Hepatocyte (in vitro differentiated cells): ENCODE results near the gene FMN1. TPM values are rescaled to one million over a fixed set of nuclear protein-coding genes. Genes with fewer than 3 reads are reported as not detected.

Experiments
- DNase-seq: peaks from one replicate; pipeline ENCODE4 v3.0.0-alpha.2; 2016; ENCODE audit warnings: low spot score
- H2AFZ ChIP-seq: fragments of 200-600 bp; sonication (generic); 2 replicates; pipeline ENCODE4 v1.6.0; 2016; ENCODE audit warnings: antibody characterized with exemption, mild to moderate bottlenecking
- H3K27ac ChIP-seq: fragments of 200-600 bp; sonication (generic); 2 replicates; pipeline ENCODE4 v1.5.1; 2016; ENCODE audit warnings: mild to moderate bottlenecking
- H3K27me3 ChIP-seq: fragments of 200-600 bp; sonication (generic); 2 replicates; pipeline ENCODE4 v1.6.1; 2016
- H3K36me3 ChIP-seq: fragments of 200-600 bp; sonication (generic); replicated peaks from 2 replicates; pipeline ENCODE4 v1.5.1; 2016; ENCODE audit warnings: low read depth; ENCODE audit not compliant: insufficient read depth
- H3K4me1 ChIP-seq: fragments of 200-600 bp; sonication (generic); 2 replicates; pipeline ENCODE4 v1.5.1; 2016; ENCODE audit warnings: mild to moderate bottlenecking, moderate library complexity; ENCODE audit not compliant: insufficient read depth
- H3K4me2 ChIP-seq: fragments of 200-600 bp; sonication (generic); 2 replicates; pipeline ENCODE4 v1.6.0; 2016
- H3K4me3 ChIP-seq: fragments of 200-600 bp; sonication (generic); 2 replicates; pipeline ENCODE4 v1.5.1; 2016; ENCODE audit warnings: mild to moderate bottlenecking
- H3K79me2 ChIP-seq: fragments of 200-600 bp; sonication (generic); 2 replicates; pipeline ENCODE4 v1.6.0; 2017; ENCODE audit warnings: mild to moderate bottlenecking
- H3K9me2 ChIP-seq: fragments of 200-600 bp; sonication (generic); replicated peaks from 2 replicates; pipeline ENCODE4 v1.6.0; 2017; ENCODE audit warnings: mild to moderate bottlenecking; ENCODE audit not compliant: insufficient read depth
- H3K9me3 ChIP-seq: fragments of 200-600 bp; sonication (generic); 2 replicates; pipeline ENCODE4 v1.5.1; 2016; ENCODE audit warnings: low read depth, mild to moderate bottlenecking
- H4K20me1 ChIP-seq: fragments of 200-600 bp; sonication (generic); 2 replicates; pipeline ENCODE4 v1.6.0; 2016; ENCODE audit warnings: mild to moderate bottlenecking; ENCODE audit not compliant: insufficient read depth, poor library complexity, severe bottlenecking
- EZH2 ChIP-seq: fragments of 200-600 bp; sonication (generic); IDR thresholded peaks from 2 replicates; pipeline ENCODE4 v1.6.1; 2016; ENCODE audit warnings: antibody characterized with exemption, mild to moderate bottlenecking, borderline replicate concordance
- EZH2phosphoT487 ChIP-seq: fragments of 200-600 bp; sonication (generic); IDR thresholded peaks from one replicate; pipeline ENCODE4 v1.6.1; 2018; ENCODE audit warnings: antibody characterized with exemption, mild to moderate bottlenecking, low read depth, moderate library complexity; ENCODE audit not compliant: unreplicated experiment, severe bottlenecking
- WGBS: methylation state at CpG from one replicate; pipeline ENCODE4 v1.1.6; 2016; ENCODE audit warnings: low lambda C conversion rate; ENCODE audit errors: missing lambda C conversion rate; 5-methylcytosine and 5-hydroxymethylcytosine counted together
- polyA plus RNA-seq: library from polyadenylated mRNA; unstranded; fragments of >200 nt; fragmentation: Nextera tagmentation; extraction: Ambion mirVana; gene quantifications from 2 replicates; pipeline ENCODE4 v1.2.1, GENCODE V29; 2016
- total RNA-seq: library from RNA; depleted of rRNA; stranded (reverse); fragments of >200 nt; gene quantifications from 2 replicates; pipeline ENCODE4 v1.2.3, GENCODE V29; 2014
- TF ChIP-seq, protein P1 (sequence below): fragments of 200-600 bp; sonication (generic); IDR thresholded peaks from 2 replicates; pipeline ENCODE4 v1.5.1; 2016; ENCODE audit warnings: antibody characterized with exemption, mild to moderate bottlenecking; ENCODE audit not compliant: poor library complexity

Gene FMN1
- total and polyA plus RNA-seq, 2 experiments from 2014 or later, result 0.07 to 0.70 TPM

DNA sequence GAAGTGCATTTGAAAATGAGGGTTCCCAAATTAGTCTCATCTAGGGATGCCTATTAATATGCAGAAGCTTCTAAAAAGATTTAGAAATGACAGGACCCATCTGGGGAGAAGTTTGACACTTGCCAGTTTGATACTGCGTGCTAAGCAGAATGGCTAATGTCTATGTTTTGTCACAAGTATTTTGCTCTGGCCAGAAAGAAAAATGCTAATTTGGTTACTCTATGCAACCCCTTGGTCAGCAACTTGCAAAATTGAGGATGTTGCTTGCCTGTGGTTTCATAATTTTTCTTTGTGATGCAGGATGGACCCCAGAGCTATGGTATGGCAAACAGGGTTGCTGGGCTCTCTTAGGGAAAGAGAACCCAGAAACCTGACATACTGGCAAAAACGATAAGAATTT lies 148.2 kb downstream of the FMN1 start:
- no peaks in the 10 kb centered on the region for H3K4me1 ChIP-seq
- WGBS, result 88% methylated on average over 2 of the region's 2 CpGs
- no peak overlapping the region for H3K4me2 ChIP-seq
- H3K79me2 ChIP-seq, result no peaks in the 10 kb centered on the region
- no peaks in the 10 kb centered on the region for H3K9me2 ChIP-seq
- TF ChIP-seq EZH2phosphoT487 (no peak), EZH2 (no peak)
- TF ChIP-seq, protein P1, sequence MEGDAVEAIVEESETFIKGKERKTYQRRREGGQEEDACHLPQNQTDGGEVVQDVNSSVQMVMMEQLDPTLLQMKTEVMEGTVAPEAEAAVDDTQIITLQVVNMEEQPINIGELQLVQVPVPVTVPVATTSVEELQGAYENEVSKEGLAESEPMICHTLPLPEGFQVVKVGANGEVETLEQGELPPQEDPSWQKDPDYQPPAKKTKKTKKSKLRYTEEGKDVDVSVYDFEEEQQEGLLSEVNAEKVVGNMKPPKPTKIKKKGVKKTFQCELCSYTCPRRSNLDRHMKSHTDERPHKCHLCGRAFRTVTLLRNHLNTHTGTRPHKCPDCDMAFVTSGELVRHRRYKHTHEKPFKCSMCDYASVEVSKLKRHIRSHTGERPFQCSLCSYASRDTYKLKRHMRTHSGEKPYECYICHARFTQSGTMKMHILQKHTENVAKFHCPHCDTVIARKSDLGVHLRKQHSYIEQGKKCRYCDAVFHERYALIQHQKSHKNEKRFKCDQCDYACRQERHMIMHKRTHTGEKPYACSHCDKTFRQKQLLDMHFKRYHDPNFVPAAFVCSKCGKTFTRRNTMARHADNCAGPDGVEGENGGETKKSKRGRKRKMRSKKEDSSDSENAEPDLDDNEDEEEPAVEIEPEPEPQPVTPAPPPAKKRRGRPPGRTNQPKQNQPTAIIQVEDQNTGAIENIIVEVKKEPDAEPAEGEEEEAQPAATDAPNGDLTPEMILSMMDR, result no peak
- H4K20me1 ChIP-seq, result no peaks in the 10 kb centered on the region
- no peaks in the 10 kb centered on the region for H3K36me3 ChIP-seq
- no peaks in the 10 kb centered on the region for H3K27me3 ChIP-seq
- H3K9me3 ChIP-seq, result no peaks in the 10 kb centered on the region
- no peak overlapping the region for H2AFZ ChIP-seq
- no peak overlapping the region for H3K27ac ChIP-seq
- no peak overlapping the region for H3K4me3 ChIP-seq
- no peak for DNase-seq

DNA sequence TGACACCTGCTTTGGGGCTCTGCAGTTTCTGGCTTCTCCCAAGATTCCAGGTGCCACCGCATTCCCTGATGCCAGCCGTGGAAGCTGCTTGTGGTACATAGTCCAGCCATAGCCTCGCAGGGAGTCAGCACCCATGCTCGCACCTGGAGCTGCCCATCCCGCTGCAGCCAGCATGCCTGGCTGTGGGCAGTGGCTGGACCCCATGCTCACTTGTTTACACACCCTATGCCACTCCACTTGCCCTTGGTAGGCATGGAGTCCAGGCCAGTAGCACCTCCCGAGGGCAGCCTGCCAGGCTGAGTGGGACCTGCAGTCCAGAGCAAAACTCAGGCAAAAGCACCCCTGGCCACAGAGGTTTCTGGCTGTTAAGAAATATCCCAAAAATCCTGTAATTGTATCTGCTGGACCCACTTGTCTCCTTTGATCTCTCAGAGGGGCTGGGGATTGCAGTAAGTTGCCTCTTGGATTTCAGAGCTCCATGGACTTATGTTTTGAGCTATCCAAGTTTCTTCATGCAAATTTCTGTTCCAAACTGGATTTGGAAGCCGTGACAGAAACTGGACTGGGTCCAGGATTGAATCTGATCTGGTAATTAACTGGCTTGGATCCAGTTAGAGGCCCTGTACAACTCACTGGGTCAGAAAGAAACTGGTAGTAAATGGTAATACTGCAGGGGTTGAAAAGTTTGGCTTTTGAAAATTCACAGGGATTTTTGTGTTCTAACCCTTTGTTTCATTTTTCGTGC lies 149.3 kb downstream of the FMN1 start:
- TF ChIP-seq EZH2 (no peak), EZH2phosphoT487 (no peak)
- TF ChIP-seq, protein P1, result no peak
- H4K20me1 ChIP-seq, result no peaks in the 10 kb centered on the region
- no peaks in the 10 kb centered on the region for H3K4me1 ChIP-seq
- H3K27ac ChIP-seq, result no peak overlapping the region
- no peaks in the 10 kb centered on the region for H3K9me2 ChIP-seq
- H3K79me2 ChIP-seq, result no peaks in the 10 kb centered on the region
- no peak overlapping the region for H3K4me2 ChIP-seq
- no peak for DNase-seq
- H3K36me3 ChIP-seq, result no peaks in the 10 kb centered on the region
- 83% methylated on average over 8 of the region's 8 CpGs for WGBS
- no peaks in the 10 kb centered on the region for H3K27me3 ChIP-seq
- H3K4me3 ChIP-seq, result no peak overlapping the region
- no peak overlapping the region for H2AFZ ChIP-seq
- no peaks in the 10 kb centered on the region for H3K9me3 ChIP-seq

DNA sequence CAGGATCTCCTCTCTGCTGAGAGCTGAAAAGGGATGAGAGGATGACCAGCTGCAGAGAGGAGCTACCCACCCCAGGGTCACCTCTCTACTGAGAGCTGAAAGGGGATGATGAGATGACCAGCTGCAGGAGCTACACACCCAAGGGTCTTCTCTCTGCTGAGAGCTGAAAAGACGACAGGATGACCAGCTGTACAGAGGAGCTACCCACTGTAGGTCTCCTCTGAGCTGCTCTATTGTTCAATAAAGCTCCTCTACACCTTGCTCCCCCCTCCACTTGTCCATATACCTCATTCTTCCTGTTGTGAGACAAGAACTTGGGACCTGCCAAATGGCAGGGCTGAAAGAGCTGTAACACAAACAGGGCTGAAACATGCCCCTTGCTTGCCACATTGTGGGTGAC lies 149.9 kb downstream of the FMN1 start:
- H3K36me3 ChIP-seq, result no peaks in the 10 kb centered on the region
- no peaks in the 10 kb centered on the region for H3K4me1 ChIP-seq
- DNase-seq, result no peak
- no peak for TF ChIP-seq EZH2
- TF ChIP-seq, protein P1, result no peak
- TF ChIP-seq EZH2phosphoT487, result no peak
- no peaks in the 10 kb centered on the region for H3K9me2 ChIP-seq
- no peaks in the 10 kb centered on the region for H3K27me3 ChIP-seq
- 67% methylated on average over 1 of the region's 1 CpG for WGBS
- no peaks in the 10 kb centered on the region for H3K9me3 ChIP-seq
- H3K4me3 ChIP-seq, result no peak overlapping the region
- no peaks in the 10 kb centered on the region for H4K20me1 ChIP-seq
- no peak overlapping the region for H2AFZ ChIP-seq
- no peaks in the 10 kb centered on the region for H3K79me2 ChIP-seq
- no peak overlapping the region for H3K4me2 ChIP-seq
- H3K27ac ChIP-seq, result no peak overlapping the region
